ENCODE measurements around the gene IL11RA. TPM values are rescaled to one million over a fixed set of nuclear protein-coding genes. Genes with fewer than 3 reads are reported as not detected.

IL11RA gene
- total RNA-seq, 1 donor from 2014 or later: 4.7 TPM

DNA sequence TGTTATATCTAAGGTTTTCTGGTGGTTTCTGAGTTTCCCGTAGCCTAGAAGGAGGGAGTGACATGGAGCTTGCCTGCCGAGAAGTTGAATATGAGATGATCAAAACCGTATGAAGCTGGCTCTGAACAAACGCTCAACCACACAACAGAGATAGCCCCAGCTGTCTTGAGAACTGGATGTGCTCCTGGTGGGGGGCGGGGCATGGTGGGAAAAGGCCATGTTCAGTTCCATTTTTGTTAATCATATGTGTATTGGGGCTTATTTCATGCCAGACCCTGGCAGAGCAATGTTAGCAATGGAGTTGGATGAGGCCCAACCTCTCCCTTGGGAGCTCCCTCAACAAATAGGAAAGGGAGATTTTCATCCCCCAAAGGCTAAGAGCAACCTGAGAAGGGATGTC is 34.2 kb downstream of the IL11RA start:
- DNase-seq (ENCODE audit: low read depth): no peak

GRCh38 chr9:34686732-34687131 is 34.7 kb downstream of the IL11RA start:
- DNase-seq (ENCODE audit: low read depth): no peak
- TF ChIP-seq, protein P1, sequence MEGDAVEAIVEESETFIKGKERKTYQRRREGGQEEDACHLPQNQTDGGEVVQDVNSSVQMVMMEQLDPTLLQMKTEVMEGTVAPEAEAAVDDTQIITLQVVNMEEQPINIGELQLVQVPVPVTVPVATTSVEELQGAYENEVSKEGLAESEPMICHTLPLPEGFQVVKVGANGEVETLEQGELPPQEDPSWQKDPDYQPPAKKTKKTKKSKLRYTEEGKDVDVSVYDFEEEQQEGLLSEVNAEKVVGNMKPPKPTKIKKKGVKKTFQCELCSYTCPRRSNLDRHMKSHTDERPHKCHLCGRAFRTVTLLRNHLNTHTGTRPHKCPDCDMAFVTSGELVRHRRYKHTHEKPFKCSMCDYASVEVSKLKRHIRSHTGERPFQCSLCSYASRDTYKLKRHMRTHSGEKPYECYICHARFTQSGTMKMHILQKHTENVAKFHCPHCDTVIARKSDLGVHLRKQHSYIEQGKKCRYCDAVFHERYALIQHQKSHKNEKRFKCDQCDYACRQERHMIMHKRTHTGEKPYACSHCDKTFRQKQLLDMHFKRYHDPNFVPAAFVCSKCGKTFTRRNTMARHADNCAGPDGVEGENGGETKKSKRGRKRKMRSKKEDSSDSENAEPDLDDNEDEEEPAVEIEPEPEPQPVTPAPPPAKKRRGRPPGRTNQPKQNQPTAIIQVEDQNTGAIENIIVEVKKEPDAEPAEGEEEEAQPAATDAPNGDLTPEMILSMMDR (conservative IDR thresholded peaks at IDR 0.05; ENCODE audit: low read depth, low read length): no peak
- no peak overlapping the region for H3K4me3 ChIP-seq (ENCODE audit: low read depth, low read length)

More for the DNA sequence above, 34.2 kb downstream of the IL11RA start:
- TF ChIP-seq, protein P1 (conservative IDR thresholded peaks at IDR 0.05; ENCODE audit: low read depth, low read length): no peak
- no peak overlapping the region for H3K4me3 ChIP-seq (ENCODE audit: low read depth, low read length)

DNA sequence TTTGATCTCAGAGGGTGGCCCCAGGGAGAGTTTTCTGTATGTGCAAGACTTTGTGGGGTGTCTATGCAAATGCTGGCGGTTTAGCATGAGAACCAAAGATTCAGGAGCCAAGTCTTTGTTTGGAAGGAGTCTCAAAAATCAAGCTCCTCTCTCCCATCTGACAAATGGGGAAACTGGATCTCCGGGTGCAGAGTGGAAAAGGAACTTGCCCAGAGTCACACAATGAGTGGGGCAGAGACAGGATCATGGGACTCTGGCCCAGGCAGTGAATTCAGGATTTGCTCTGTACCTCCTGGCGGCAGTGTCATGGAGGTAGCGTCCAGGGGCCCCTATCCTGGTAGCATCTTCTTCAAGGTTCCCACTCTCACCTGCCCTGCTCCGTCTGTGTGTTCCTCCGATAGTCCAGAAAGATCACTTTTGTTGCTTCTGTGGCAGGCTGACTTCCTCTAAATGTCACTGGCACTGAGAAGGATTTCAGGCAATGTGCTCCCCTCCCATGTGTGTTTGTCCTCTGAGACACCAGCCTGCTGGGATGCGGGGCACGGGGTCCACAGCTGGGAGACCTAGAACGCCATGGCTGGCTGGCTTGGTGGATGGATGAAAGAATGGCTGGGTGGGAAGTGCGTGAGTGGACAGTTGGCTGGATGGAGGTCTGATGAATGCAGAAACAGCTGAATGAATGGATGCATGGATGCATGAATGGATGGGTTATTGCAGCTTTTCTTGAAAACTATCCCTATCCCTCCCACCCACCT is 35.5 kb downstream of the IL11RA start:
- no peak overlapping the region for H3K4me3 ChIP-seq (ENCODE audit: low read depth, low read length)
- no peak for DNase-seq (ENCODE audit: low read depth)
- TF ChIP-seq, protein P1 (conservative IDR thresholded peaks at IDR 0.05; ENCODE audit: low read depth, low read length): no peak

DNA sequence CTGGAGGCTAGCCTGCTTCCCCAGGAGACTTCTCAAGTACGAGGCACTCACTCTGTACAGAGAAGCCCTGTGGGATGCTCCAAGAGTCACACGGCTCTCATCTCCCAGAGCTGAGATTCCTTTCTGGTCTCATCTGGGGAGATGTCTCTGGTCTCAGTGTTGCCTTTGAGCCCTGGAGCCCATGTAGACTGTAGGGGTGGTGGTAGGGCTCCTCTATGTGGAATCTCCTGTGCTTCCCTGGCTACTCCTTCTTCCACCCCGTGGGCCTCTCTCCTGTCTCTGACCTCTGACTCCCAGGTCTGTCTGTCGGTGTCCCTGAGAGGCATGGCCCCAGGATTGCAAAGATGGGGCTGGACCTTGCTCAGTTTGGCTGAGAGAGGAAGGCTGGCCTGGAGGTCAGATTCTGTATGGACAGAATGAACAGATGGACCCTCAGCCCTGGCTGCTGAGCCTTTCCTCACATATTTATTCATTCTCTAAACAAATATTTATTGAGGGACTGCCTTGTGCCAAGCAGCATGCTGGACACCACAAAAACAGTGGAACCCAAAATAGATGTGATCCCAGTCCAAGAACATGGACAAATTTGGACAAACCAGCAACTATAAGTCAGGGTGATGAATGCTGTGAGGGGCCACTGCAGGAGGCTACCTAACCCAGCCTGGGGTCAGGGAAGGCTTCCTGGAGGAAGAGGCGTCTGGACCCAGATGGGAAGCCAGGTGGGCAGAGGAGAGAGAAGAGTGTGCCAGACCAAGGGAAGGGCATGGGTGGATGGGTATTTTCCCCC is 36.5 kb downstream of the IL11RA start:
- DNase-seq (ENCODE audit: low read depth): no peak
- TF ChIP-seq, protein P1 (conservative IDR thresholded peaks at IDR 0.05; ENCODE audit: low read depth, low read length): no peak
- H3K4me3 ChIP-seq (ENCODE audit: low read depth, low read length): no peak overlapping the region

- H3K4me3 ChIP-seq (ENCODE audit: low read depth, low read length): no peak overlapping the region
- no peak for DNase-seq (ENCODE audit: low read depth)
- TF ChIP-seq, protein P1 (conservative IDR thresholded peaks at IDR 0.05; ENCODE audit: low read depth, low read length): no peak
These were observed 37.1 kb downstream of the IL11RA start for GRCh38 chr9:34689116-34689470.

DNA sequence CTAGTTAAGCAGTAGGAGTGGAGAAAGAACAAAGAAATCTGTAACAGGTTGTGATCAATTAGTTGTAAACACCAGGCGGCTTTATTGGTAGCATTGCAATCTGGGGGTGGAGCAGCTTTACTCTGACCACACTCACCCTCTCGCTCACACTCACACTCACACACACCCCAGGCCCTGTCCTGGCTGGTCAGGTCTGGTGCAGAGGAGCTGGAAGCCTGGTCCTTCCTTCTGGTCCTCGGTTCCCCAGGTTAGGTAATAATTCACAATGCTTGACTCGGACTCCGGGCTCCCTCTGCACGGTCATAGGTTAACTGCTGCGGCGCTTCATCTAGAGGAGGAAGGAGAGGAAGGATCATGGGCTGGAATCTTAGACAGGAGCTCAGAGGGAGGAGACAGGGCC is 37.5 kb downstream of the IL11RA start:
- no peak overlapping the region for H3K4me3 ChIP-seq (ENCODE audit: low read depth, low read length)
- no peak for DNase-seq (ENCODE audit: low read depth)
- TF ChIP-seq, protein P1 (conservative IDR thresholded peaks at IDR 0.05; ENCODE audit: low read depth, low read length): no peak
